SK-N-SH (cell line): ENCODE data around the gene BOLL. TPM values are rescaled to one million over a fixed set of nuclear protein-coding genes. Genes with fewer than 3 reads are reported as not detected.

Experiments used
- CTCF ChIA-PET: fragments of 300-600, 350-600 bp; formaldehyde crosslinking; extraction: SDS; loops from one replicate; lab custom pipeline; 2021; lab: Yijun Ruan, JAX
- POLR2A ChIA-PET: fragments of 350-600 bp; sonication (Branson Sonifier 250); formaldehyde crosslinking; extraction: SDS; loops from one replicate; lab custom pipeline; 2020; ENCODE audit warnings: antibody characterized with exemption, inconsistent platforms; lab: Yijun Ruan, JAX
- DNase-seq: peaks from one replicate; pipeline ENCODE4 v3.0.0; 2012
- H2AFZ ChIP-seq: fragments of 200-600 bp; sonication (generic); 2 replicates; pipeline ENCODE4 v1.8.1; 2016; ENCODE audit warnings: antibody characterized with exemption, mild to moderate bottlenecking, low read depth
- H3F3A ChIP-seq: fragments of 200-600 bp; sonication (generic); replicated peaks from 2 replicates; pipeline ENCODE3; 2016; ENCODE audit warnings: antibody characterized with exemption, mild to moderate bottlenecking; ENCODE audit not compliant: insufficient read depth
- H3K27ac ChIP-seq, 2 experiments: fragments of 200-500 bp in 1 of 2; fragments of 200-600 bp in 1 of 2; sonication (Bioruptor generic) in 1 of 2; sonication (generic), shearing (Covaris generic) in 1 of 2; 2 replicates each; pipeline versions ENCODE4 v1.5.1 to v1.6.1; 2014 to 2016; ENCODE audit warnings: low read depth in 2 of 2, inconsistent platforms in 1 of 2, low read length in 1 of 2, mild to moderate bottlenecking in 1 of 2, mixed read lengths in 1 of 2
- H3K27me3 ChIP-seq: fragments of 200-600 bp; sonication (generic), shearing (Covaris generic); 2 replicates; pipeline ENCODE4 v1.6.1; 2016; ENCODE audit warnings: mixed run types; ENCODE audit not compliant: insufficient read depth
- H3K36me3 ChIP-seq, 2 experiments: fragments of 200-500 bp in 1 of 2; fragments of 200-600 bp in 1 of 2; sonication (Bioruptor generic) in 1 of 2; sonication (generic) in 1 of 2; replicated peaks in 1 of 2; 2 replicates each; pipeline versions ENCODE3 to v1.5.1; 2014 to 2016; ENCODE audit warnings: low read length in 1 of 2, mild to moderate bottlenecking in 1 of 2; ENCODE audit not compliant: insufficient read depth in 2 of 2, control insufficient read depth in 1 of 2
- H3K4me1 ChIP-seq, 2 experiments: fragments of 200-500 bp in 1 of 2; fragments of 200-600 bp in 1 of 2; sonication (Bioruptor generic) in 1 of 2; sonication (generic), shearing (Covaris generic) in 1 of 2; 2 replicates each; pipeline versions ENCODE4 v1.5.1 to v1.6.1; 2014 to 2016; ENCODE audit warnings: low read depth in 1 of 2, low read length in 1 of 2, mixed run types in 1 of 2; ENCODE audit not compliant: insufficient read depth in 2 of 2, control insufficient read depth in 1 of 2
- H3K4me2 ChIP-seq: fragments of 200-600 bp; sonication (generic), shearing (Covaris generic); 2 replicates; pipeline ENCODE4 v1.6.1; 2017; ENCODE audit warnings: mixed run types
- H3K4me3 ChIP-seq, 2 experiments: fragments of 200-500 bp in 1 of 2; fragments of 200-600 bp in 1 of 2; sonication (Bioruptor generic) in 1 of 2; sonication (generic), shearing (Covaris generic) in 1 of 2; 2 replicates each; pipeline versions ENCODE4 v1.5.1 to v1.8.1; 2014 to 2016; ENCODE audit warnings: low read depth in 2 of 2, inconsistent platforms in 1 of 2, low read length in 1 of 2, mild to moderate bottlenecking in 1 of 2, mixed read lengths in 1 of 2, moderate library complexity in 1 of 2
- H3K79me2 ChIP-seq: fragments of 200-600 bp; sonication (generic); 2 replicates; pipeline ENCODE4 v1.8.1; 2017; ENCODE audit warnings: mild to moderate bottlenecking; ENCODE audit not compliant: insufficient read depth
- H3K9ac ChIP-seq: fragments of 200-600 bp; sonication (generic); 2 replicates; pipeline ENCODE4 v1.6.1; 2017; ENCODE audit warnings: mixed run types
- H3K9me2 ChIP-seq: fragments of 200-600 bp; sonication (generic); 2 replicates; pipeline ENCODE4 v1.6.1; 2017; ENCODE audit warnings: mixed run types
- H3K9me3 ChIP-seq: fragments of 200-600 bp; sonication (generic); 2 replicates; pipeline ENCODE4 v1.6.1; 2017; ENCODE audit warnings: mixed run types, mild to moderate bottlenecking, moderate library complexity
- H4K20me1 ChIP-seq: fragments of 200-600 bp; sonication (generic); 2 replicates; pipeline ENCODE4 v1.6.1; 2017; ENCODE audit warnings: mild to moderate bottlenecking, mixed run types; ENCODE audit not compliant: insufficient read depth
- EP300 ChIP-seq, 2 experiments: IDR thresholded peaks; 2 replicates each; pipeline versions ENCODE4 v1.4.0 to v1.6.1; 2012; ENCODE audit warnings: borderline replicate concordance in 1 of 2, low read depth in 1 of 2, low read length in 1 of 2
- GABPA ChIP-seq: IDR thresholded peaks from 2 replicates; pipeline ENCODE4 v1.4.0; 2012; ENCODE audit warnings: low read depth, mild to moderate bottlenecking
- MAX ChIP-seq: IDR thresholded peaks from 2 replicates; pipeline ENCODE4 v1.4.0; 2012; ENCODE audit warnings: low read depth
- PBX3 ChIP-seq: IDR thresholded peaks from 2 replicates; pipeline ENCODE4; 2012
- RCOR1 ChIP-seq: fragments of 150-350 bp; IDR thresholded peaks from 2 replicates; pipeline ENCODE4 v1.6.1; 2017; ENCODE audit warnings: antibody characterized with exemption, low read length
- SIN3A ChIP-seq: IDR thresholded peaks from 2 replicates; pipeline ENCODE4 v1.6.1; 2012; ENCODE audit warnings: low read depth, mild to moderate bottlenecking, low read length, moderate library complexity, borderline replicate concordance
- WGBS: methylation state at CpG from one replicate; pipeline ENCODE4 v1.1.6; 2017; ENCODE audit warnings: low lambda C conversion rate; 5-methylcytosine and 5-hydroxymethylcytosine counted together
- polyA plus RNA-seq, 3 experiments: library from polyadenylated mRNA; depleted of rRNA; stranded (reverse); fragments of >200 nt; gene quantifications; 2 replicates each; pipeline ENCODE4 v1.2.3, GENCODE V29; 2012

Gene BOLL
- polyA plus RNA-seq, 1 of the 3 experiments (the other 2 are of a cell fraction): not detected

- TF ChIP-seq PBX3: peak; percentile 39; the same call in 1 of the 2 replicates
- no peak for TF ChIP-seq RCOR1
- H3K79me2 ChIP-seq: peaks cover 66% of the 10 kb centered on the region
- no peaks in the 10 kb centered on the region for H3F3A ChIP-seq
- POLR2A ChIA-PET: no interaction called here
- H3K9me2 ChIP-seq: no peaks in the 10 kb centered on the region
- no peaks in the 10 kb centered on the region for H3K36me3 ChIP-seq
- H3K27me3 ChIP-seq: no peaks in the 10 kb centered on the region
- H3K4me3 ChIP-seq: peak overlapping the region; percentile 85 to 92
- no peak for DNase-seq
- H3K9ac ChIP-seq: peak overlapping the region; percentile 65
- peak overlapping the region; percentile 79 for H3K4me2 ChIP-seq
- peaks cover 0 to 10% of the 10 kb centered on the region in 2 experiments; a peak in 2 of 4 replicates for H3K4me1 ChIP-seq
- CTCF ChIA-PET: interaction anchor here (0.6 to 8.0 kb wide), 12 partner anchors 14 to 503 kb away, joined by 3 to 45 read pairs (median 3); no protein-coding TSS in a partner anchor
- no peaks in the 10 kb centered on the region for H3K9me3 ChIP-seq
- H4K20me1 ChIP-seq: no peaks in the 10 kb centered on the region; the same call in 1 of the 2 replicates
- WGBS: 36% methylated on average over 11 of the region's 11 CpGs
- H3K27ac ChIP-seq: peak overlapping the region in 1 of 2 experiments; percentile 51; a peak in 2 of 4 replicates
- peak overlapping the region; percentile 75; the same call in 1 of the 2 replicates for H2AFZ ChIP-seq
These were observed 20.9 kb upstream of the BOLL start for GRCh38 chr2:197805715-197806633.

GRCh38 chr2:197804758-197805714 is 19.9 kb upstream of the BOLL start:
- Histone ChIP-seq H3K36me3 (no peaks in the 10 kb centered on the region), H2AFZ (peak overlapping the region; percentile 75), H4K20me1 (no peaks in the 10 kb centered on the region; the same call in 1 of the 2 replicates), H3F3A (no peaks in the 10 kb centered on the region), H3K4me1 (peaks cover 0 to 10% of the 10 kb centered on the region in 2 experiments; a peak in 2 of 4 replicates), H3K27ac (peak overlapping the region in 1 of 2 experiments; percentile 51; a peak in 2 of 4 replicates), H3K9me2 (no peaks in the 10 kb centered on the region), H3K9ac (peak overlapping the region; percentile 65), H3K9me3 (no peaks in the 10 kb centered on the region), H3K79me2 (peaks cover 59% of the 10 kb centered on the region), H3K4me3 (peak overlapping the region; percentile 85 to 92), H3K4me2 (peak overlapping the region; percentile 79), H3K27me3 (no peaks in the 10 kb centered on the region)
- 2% methylated on average over 10 of the region's 92 CpGs for WGBS
- ChIA-PET CTCF (interaction anchor here (0.6 to 1.8 kb wide), 20 partner anchors 8 to 492 kb away, joined by 3 to 24 read pairs (median 3); no protein-coding TSS in a partner anchor), POLR2A (no interaction called here)
- TF ChIP-seq EP300 (IDR thresholded peaks at IDR 0.05; ENCODE audit: borderline replicate concordance in 1 of 2, low read depth in 1 of 2, low read length in 1 of 2): peak in 1 of 2 experiments; percentile 16; a peak in 1 of 4 replicates
- TF ChIP-seq GABPA: no peak
- peak; percentile 52; the same call in 1 of the 2 replicates for TF ChIP-seq MAX
- TF ChIP-seq SIN3A: 0 out of 2 replicates have a peak, but pooled peaks have one; percentile 34
- DNase-seq: peak; percentile 72
